Body of pancreas (tissue), 4 donors: ENCODE results near the gene OR2Y1. TPM values are rescaled to one million over a fixed set of nuclear protein-coding genes. Genes with fewer than 3 reads are reported as not detected.
"Not testable (repeated sequence)": the region's sequence is repeated elsewhere in the genome, so short reads cannot be mapped to it uniquely, and the experiment has no call there.

ENCODE experiments used
- ATAC-seq: fragments of 150-250 bp; one replicate; pipeline ENCODE4 v1.9.1; 2016
- DNase-seq, 4 donors: peaks; one replicate each; pipeline ENCODE4 v3.0.0-alpha.2; 2019
- H3K27ac ChIP-seq, 4 donors: fragments of 200-600 bp; sonication (generic); 1 replicate in 3 of 4; 2 replicates in 1 of 4; pipeline versions ENCODE4 v1.5.1 to v1.6.1; 2016 to 2019; ENCODE audit warnings: mild to moderate bottlenecking in 1 of 4, mixed read lengths in 1 of 4, moderate library complexity in 1 of 4
- H3K27me3 ChIP-seq, 2 donors: fragments of 200-600 bp; sonication (generic); one replicate each; pipeline ENCODE4 v1.6.0; 2016; ENCODE audit warnings: mild to moderate bottlenecking in 1 of 2
- H3K36me3 ChIP-seq, 2 donors: fragments of 200-600 bp; sonication (generic); replicated peaks in 1 of 2; 2 replicates each; pipeline ENCODE4 v1.5.1; 2016; ENCODE audit warnings: low read depth in 2 of 2; ENCODE audit not compliant: insufficient read depth in 1 of 2
- H3K4me1 ChIP-seq: fragments of 200-600 bp; sonication (generic); one replicate; pipeline ENCODE4 v1.6.0; 2016
- H3K4me3 ChIP-seq, 2 donors: fragments of 200-600 bp; sonication (generic); 1 replicate in 1 of 2; 2 replicates in 1 of 2; pipeline ENCODE4 v1.5.1; 2016 to 2019
- H3K9me3 ChIP-seq, 3 donors: fragments of 200-600 bp; sonication (generic); 1 replicate in 2 of 3; 2 replicates in 1 of 3; pipeline ENCODE4 v1.5.1; 2016
- CTCF ChIP-seq, 7 experiments: fragments of 450-650 bp in 4 of 7; fragments of 200-600 bp in 3 of 7; sonication (generic) in 3 of 7; IDR thresholded peaks; one replicate each; pipeline ENCODE4 v1.5.1; 2016 to 2019; ENCODE audit warnings: antibody characterized with exemption in 7 of 7
- POLR2A ChIP-seq, 3 donors: fragments of 450-650 bp; IDR thresholded peaks; one replicate each; pipeline ENCODE4 v1.6.1; 2016; ENCODE audit warnings: antibody characterized with exemption in 3 of 3, mild to moderate bottlenecking in 2 of 3
- WGBS, 2 donors: methylation state at CpG; one replicate each; pipeline ENCODE4 v1.1.5; 2017; 5-methylcytosine and 5-hydroxymethylcytosine counted together
- intact Hi-C: fragments of 100-400 bp; cut with DNase I; formaldehyde crosslinking; loops from one replicate; pipeline ENCODE4 v1.15.1; 2023
- total RNA-seq, 2 donors: library from RNA; depleted of rRNA; stranded (reverse); fragments of >200 nt; gene quantifications; one replicate each; pipeline ENCODE4 v1.1.0, GENCODE V29; 2016

The OR2Y1 gene
- total RNA-seq, 2 donors from 2014 or later = not detected

DNA sequence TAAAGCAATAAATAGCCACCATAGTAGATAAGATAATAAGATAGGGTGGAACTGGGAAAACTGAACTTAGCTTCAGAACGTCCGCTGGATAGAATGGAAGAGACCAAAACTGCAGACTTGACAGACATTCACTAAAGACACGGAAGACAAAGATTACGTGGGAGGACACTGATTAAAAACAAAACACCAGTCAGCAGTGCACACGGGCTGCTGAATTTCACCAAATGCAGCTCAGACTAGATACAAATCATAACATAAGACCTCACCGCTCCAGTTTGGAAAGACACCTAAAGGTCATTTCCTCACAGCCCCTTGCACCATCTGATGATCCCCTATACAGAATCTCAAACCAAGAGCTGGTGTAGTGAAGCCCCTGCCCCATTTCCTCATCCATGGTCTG lies 2.9 kb upstream of the OR2Y1 start:
- no peaks in the 10 kb centered on the region for H3K4me1 ChIP-seq
- no peaks in the 10 kb centered on the region for H3K36me3 ChIP-seq
- ATAC-seq (no peak), DNase-seq (no peak)
- intact Hi-C loops = no loop called here
- no peaks in the 10 kb centered on the region for H3K27me3 ChIP-seq
- H3K9me3 ChIP-seq = no peaks in the 10 kb centered on the region
- H3K4me3 ChIP-seq = no peak overlapping the region
- H3K27ac ChIP-seq = no peak overlapping the region
- WGBS, 2 donors = 64 to 72% methylated on average over 6 of the region's 6 CpGs
- TF ChIP-seq POLR2A (IDR thresholded peaks at IDR 0.05) (no peak), CTCF (IDR thresholded peaks at IDR 0.05) (no peak)

DNA sequence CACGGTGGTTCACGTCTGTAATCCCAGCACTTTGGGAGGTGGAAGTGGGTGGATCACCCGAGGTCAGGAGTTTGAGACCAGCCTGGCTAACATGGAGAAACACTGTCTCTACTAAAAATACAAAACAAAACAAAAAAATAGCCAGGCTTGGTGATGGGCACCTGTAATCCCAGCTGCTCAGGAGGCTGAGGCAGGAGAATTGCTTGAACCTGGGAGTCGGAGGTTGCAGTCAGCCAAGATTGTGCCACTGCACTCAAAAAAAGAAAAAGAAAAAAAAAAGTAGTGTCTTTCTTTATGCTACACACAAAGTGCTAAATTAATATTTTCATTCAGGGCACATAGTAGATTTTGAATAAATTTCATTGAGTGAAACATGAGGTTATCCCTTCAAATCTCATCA lies 1.1 kb upstream of the OR2Y1 start:
- intact Hi-C loops, H3K4me3 ChIP-seq, ATAC-seq, H3K4me1 ChIP-seq, H3K27me3 ChIP-seq, H3K9me3 ChIP-seq, H3K36me3 ChIP-seq, H3K27ac ChIP-seq, DNase-seq: not testable (repeated sequence)
- 54 to 56% methylated on average over 4 of the region's 4 CpGs for WGBS, 2 donors

DNA sequence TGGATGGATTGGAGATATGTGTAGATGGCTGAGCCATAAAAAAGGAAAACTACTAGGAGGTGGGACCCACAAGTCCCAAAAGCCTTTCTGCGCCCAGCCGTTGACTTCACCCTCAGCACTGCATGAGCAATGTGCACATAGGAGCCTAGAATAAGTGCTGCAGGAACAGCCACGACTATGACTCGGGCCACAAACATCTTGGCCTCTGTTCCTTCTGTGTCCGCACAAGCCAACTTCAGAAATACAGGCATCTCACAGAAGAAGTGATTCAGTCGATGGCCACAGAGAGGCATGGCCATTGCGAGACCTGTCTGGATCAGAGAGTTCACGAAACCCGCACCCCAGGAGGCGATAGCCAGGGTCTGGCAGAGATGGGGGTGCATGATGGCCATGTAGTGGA lies 587 bp downstream of the OR2Y1 start:
- WGBS, 2 donors = 79 to 80% methylated on average over 10 of the region's 10 CpGs
- Histone ChIP-seq H3K36me3 (no peaks in the 10 kb centered on the region), H3K27ac (no peak overlapping the region), H3K27me3 (no peaks in the 10 kb centered on the region), H3K4me3 (no peak overlapping the region), H3K4me1 (no peaks in the 10 kb centered on the region), H3K9me3 (no peaks in the 10 kb centered on the region)
- DNase-seq (no peak), ATAC-seq (no peak)
- intact Hi-C loops = no loop called here
- TF ChIP-seq POLR2A (IDR thresholded peaks at IDR 0.05) (no peak), CTCF (IDR thresholded peaks at IDR 0.05) (no peak)

- WGBS, 2 donors = 58 to 65% methylated on average over 2 of the region's 2 CpGs
- no peak for DNase-seq
- no peak overlapping the region for H3K27ac ChIP-seq
- no peak overlapping the region for H3K4me3 ChIP-seq
- H3K36me3 ChIP-seq = no peaks in the 10 kb centered on the region
- TF ChIP-seq CTCF (IDR thresholded peaks at IDR 0.05) = no peak
- no peak for TF ChIP-seq POLR2A (IDR thresholded peaks at IDR 0.05)
- H3K27me3 ChIP-seq = no peaks in the 10 kb centered on the region
- intact Hi-C loops = no loop called here
- no peak for ATAC-seq
- no peaks in the 10 kb centered on the region for H3K4me1 ChIP-seq
- H3K9me3 ChIP-seq = no peaks in the 10 kb centered on the region
Measured at GRCh38 chr5:180736536-180736935, 3.3 kb downstream of the OR2Y1 start.

DNA sequence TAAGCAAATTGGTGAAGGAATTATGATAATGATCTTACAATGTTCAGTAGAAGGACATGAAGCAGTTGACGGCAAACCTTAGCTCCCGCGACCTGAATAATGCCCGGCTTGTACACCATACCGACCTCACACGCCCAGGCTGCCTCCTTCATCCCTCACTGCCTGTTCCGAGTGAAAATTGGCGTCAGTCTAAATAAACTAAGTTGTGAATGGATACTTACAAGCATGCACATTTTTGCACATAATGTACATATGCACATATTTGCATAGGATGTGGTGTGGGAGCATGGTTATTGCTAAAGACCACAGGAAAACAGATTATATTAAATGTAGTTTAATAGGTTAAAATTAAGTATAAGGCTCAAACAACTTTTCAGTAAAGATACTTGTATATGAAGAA lies 14.9 kb downstream of the OR2Y1 start:
- DNase-seq (no peak), ATAC-seq (no peak)
- H3K4me3 ChIP-seq = no peak overlapping the region
- H3K9me3 ChIP-seq = no peaks in the 10 kb centered on the region
- no peaks in the 10 kb centered on the region for H3K36me3 ChIP-seq
- intact Hi-C loops = no loop called here
- no peaks in the 10 kb centered on the region for H3K4me1 ChIP-seq
- no peaks in the 10 kb centered on the region for H3K27me3 ChIP-seq
- H3K27ac ChIP-seq = no peak overlapping the region
- WGBS, 2 donors = 77 to 82% methylated on average over 8 of the region's 8 CpGs
- no peak for TF ChIP-seq POLR2A (IDR thresholded peaks at IDR 0.05)
- TF ChIP-seq CTCF (IDR thresholded peaks at IDR 0.05) = no peak
